K562 (cell line): ENCODE data around the gene SOX12. TPM values are rescaled to one million over a fixed set of nuclear protein-coding genes. Genes with fewer than 3 reads are reported as not detected.

ENCODE experiments used
- CHD7 ChIP-seq: fragments of 200-600 bp; sonication (generic); IDR thresholded peaks from one replicate; pipeline ENCODE4 v1.6.1; 2012; ENCODE audit warnings: mild to moderate bottlenecking, low read depth, low read length, inconsistent platforms
- EP300 ChIP-seq: IDR thresholded peaks from 2 replicates; pipeline ENCODE4 v1.6.1; 2012; ENCODE audit warnings: low read length, improper control_type of control experiment
- ETS2 ChIP-seq: IDR thresholded peaks from 2 replicates; pipeline ENCODE4 v1.6.1; 2016; ENCODE audit warnings: borderline replicate concordance, missing genetic modification characterization, mild to moderate bottlenecking, moderate library complexity, missing compliant biosample characterization; ENCODE audit not compliant: poor library complexity, severe bottlenecking
- ETV6 ChIP-seq, 3 experiments: fragments of 150-350 bp in 1 of 3; sonication (generic) in 1 of 3; formaldehyde crosslinking in 1 of 3; IDR thresholded peaks; 2 replicates each; pipeline versions ENCODE4 v1.6.1 to v1.8.0; 2014 to 2022; ENCODE audit warnings: borderline replicate concordance in 2 of 3, low read depth in 2 of 3, antibody characterized with exemption in 1 of 3, low read length in 1 of 3, mild to moderate bottlenecking in 1 of 3, missing genetic modification reagents in 1 of 3
- MTA1 ChIP-seq: fragments of 450-650 bp; IDR thresholded peaks from 2 replicates; pipeline ENCODE4 v1.6.1; 2017; ENCODE audit warnings: borderline replicate concordance
- PCBP1 ChIP-seq: fragments of 200-400 bp; formaldehyde crosslinking; IDR thresholded peaks from 2 replicates; pipeline ENCODE4 v1.6.1; 2018; ENCODE audit warnings: mild to moderate bottlenecking, low read depth, low read length; ENCODE audit not compliant: poor library complexity, severe bottlenecking
- PHB2 ChIP-seq: fragments of 450-650 bp; IDR thresholded peaks from 2 replicates; pipeline ENCODE4 v1.6.1; 2017; ENCODE audit warnings: low read depth
- PHTF2 ChIP-seq: fragments of 250-450 bp; sonication (Bioruptor Pico); IDR thresholded peaks from 2 replicates; pipeline ENCODE4 v1.5.0; 2021; ENCODE audit warnings: mild to moderate bottlenecking
- POLR2G ChIP-seq: fragments of 200-400 bp; formaldehyde crosslinking; IDR thresholded peaks from 2 replicates; pipeline ENCODE4 v1.6.1; 2017; ENCODE audit warnings: low read depth, mild to moderate bottlenecking, antibody characterized with exemption, low read length, moderate library complexity
- SIN3A ChIP-seq, 2 experiments: fragments of 150-350 bp in 1 of 2; IDR thresholded peaks; 2 replicates each; pipeline ENCODE4 v1.6.1; 2011 to 2016; ENCODE audit warnings: borderline replicate concordance in 2 of 2, low read depth in 2 of 2, low read length in 2 of 2, mild to moderate bottlenecking in 2 of 2, moderate library complexity in 2 of 2; ENCODE audit not compliant: control insufficient read depth in 1 of 2
- SMC3 ChIP-seq: conservative IDR thresholded peaks from 2 replicates; pipeline ENCODE4 v1.6.1; 2011; ENCODE audit warnings: low read depth, low read length, improper control_type of control experiment; ENCODE audit not compliant: insufficient read depth
- TARDBP ChIP-seq: fragments of 450-650 bp; IDR thresholded peaks from 2 replicates; pipeline ENCODE4 v1.6.1; 2016
- TCF7 ChIP-seq: sonication (generic); IDR thresholded peaks from 2 replicates; pipeline ENCODE4 v1.6.1; 2016; ENCODE audit warnings: antibody characterized with exemption, borderline replicate concordance
- ZFP30 ChIP-seq: fragments of 250-450 bp; sonication (Bioruptor Pico); IDR thresholded peaks from 2 replicates; pipeline ENCODE4 v1.8.0; 2022; ENCODE audit warnings: moderate library complexity, mild to moderate bottlenecking, inconsistent platforms, borderline replicate concordance
- ZNF384 ChIP-seq: IDR thresholded peaks from 2 replicates; pipeline ENCODE4 v1.6.1; 2012; ENCODE audit warnings: low read depth, low read length, improper control_type of control experiment
- ZNF79 ChIP-seq: fragments of 250-450 bp; sonication (Bioruptor Pico); IDR thresholded peaks from 2 replicates; pipeline ENCODE4 v1.4.0; 2020; ENCODE audit warnings: low read depth, mild to moderate bottlenecking, moderate library complexity
- polyA plus RNA-seq, 8 experiments: library from polyadenylated mRNA; depleted of rRNA in 4 of 8; stranded (reverse) in 5 of 8; unstranded in 3 of 8; fragments of >200 nt; fragmentation: Nextera tagmentation in 2 of 8; fragmentation: Illumina TruSeq in 1 of 8; extraction: Ambion mirVana in 2 of 8; extraction: Trizol in 1 of 8; gene quantifications; 2 replicates each; pipeline versions ENCODE4 v1.2.1 to v1.2.3, GENCODE V29; 2011 to 2014; ENCODE audit warnings: inconsistent platforms in 1 of 8, missing spikeins in 1 of 8
- total RNA-seq, 7 experiments: library from RNA; depleted of rRNA in 6 of 7; stranded (reverse); fragments of >200 nt in 6 of 7; fragmentation: Illumina TruSeq in 2 of 7; extraction: Trizol in 2 of 7; gene quantifications; 2 replicates each; pipeline versions ENCODE4 v1.2.1 to v1.2.3, GENCODE V29; 2011 to 2021; ENCODE audit warnings: low replicate concordance in 1 of 7

The SOX12 gene
- total and polyA plus RNA-seq, 9 of the 15 experiments (the other 6 are each of a cell fraction or from before 2014, with no cell fraction given), result 0.42 to 26.3 (median 2.6) TPM

GRCh38 chr20:371755-372542 lies 46.6 kb downstream of the SOX12 start (continued):
- no peak for TF ChIP-seq ETS2
- TF ChIP-seq CHD7, result no peak
- TF ChIP-seq SMC3, result no peak
- TF ChIP-seq EP300, result peak; percentile 98
- TF ChIP-seq PCBP1, result no peak
- TF ChIP-seq PHB2, result no peak
- TF ChIP-seq ZNF79 (CRISPR knock-in tag), result no peak
- no peak; a peak in 1 of 4 replicates for TF ChIP-seq SIN3A (IDR thresholded peaks at IDR 0.05; ENCODE audit: borderline replicate concordance in 2 of 2, control insufficient read depth in 1 of 2, low read depth in 2 of 2, low read length in 2 of 2)
- TF ChIP-seq ZNF384, result peak; percentile 54
- TF ChIP-seq MTA1, result peak; percentile 74; the same call in 1 of the 2 replicates
- peak; percentile 66; the same call in 1 of the 2 replicates for TF ChIP-seq POLR2G
- TF ChIP-seq ZFP30, result no peak
- no peak for TF ChIP-seq ETV6 (IDR thresholded peaks at IDR 0.05; ENCODE audit: borderline replicate concordance in 1 of 2, low read depth in 2 of 2, low read length in 1 of 2)
- TF ChIP-seq ETV6 (CRISPR knock-in tag; IDR thresholded peaks at IDR 0.05; ENCODE audit: borderline replicate concordance), result no peak
- no peak for TF ChIP-seq TARDBP
- no peak for TF ChIP-seq PHTF2
- TF ChIP-seq TCF7, result 0 out of 2 replicates have a peak, but pooled peaks have one; percentile 57
